ENCODE data around the gene ALDH1A2.

DNA sequence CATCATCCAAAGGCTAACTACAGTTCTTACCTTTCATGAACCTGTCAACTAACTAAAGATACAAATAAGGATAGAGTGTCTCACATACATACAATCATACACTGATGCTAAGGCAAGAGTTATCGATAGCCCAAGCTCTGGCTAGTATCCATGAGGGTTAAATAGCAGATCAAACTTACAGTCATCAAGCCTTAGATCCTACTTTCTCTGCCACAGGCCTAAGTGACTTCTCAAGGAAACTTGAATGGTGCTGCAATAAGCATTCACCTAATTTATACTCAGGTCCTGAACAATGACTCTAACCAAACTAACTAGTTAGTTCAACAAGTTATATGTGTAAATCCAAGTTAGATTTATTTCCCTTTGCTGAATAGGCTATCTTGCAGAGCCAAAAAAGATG is 51.0 kb downstream of the ALDH1A2 start:
- no peak for TF ChIP-seq POLR2AphosphoS5 (IDR thresholded peaks at IDR 0.05; ENCODE audit: low read depth, low read length)
- no peak for TF ChIP-seq POLR2A (IDR thresholded peaks at IDR 0.05; ENCODE audit: low read depth, low read length)
- no peak for TF ChIP-seq TAF1 (IDR thresholded peaks at IDR 0.05; ENCODE audit: borderline replicate concordance, low read depth, low read length)

All from GM12892 (cell line).